ENCODE data around the gene STT3A.

DNA sequence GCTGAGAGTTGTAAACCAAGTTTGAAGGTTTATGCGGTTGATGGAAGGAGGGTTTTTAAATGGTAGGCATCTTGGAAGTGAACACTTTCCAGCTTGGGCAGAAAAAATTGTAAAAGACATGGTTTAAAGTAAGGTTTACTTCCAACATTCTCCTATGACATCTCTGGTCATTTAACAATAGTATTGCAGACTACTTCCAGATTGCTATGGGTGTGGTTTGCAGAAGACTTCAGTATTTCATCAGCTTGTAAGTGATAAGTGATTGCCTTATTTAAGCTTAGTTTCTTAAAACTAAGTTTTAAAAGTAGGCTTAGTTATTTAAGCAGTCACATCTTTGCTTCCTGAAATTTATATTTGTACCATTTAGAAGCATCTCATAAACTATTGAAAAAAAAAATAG is 7.2 kb upstream of the STT3A start:
- TF ChIP-seq, protein P1, sequence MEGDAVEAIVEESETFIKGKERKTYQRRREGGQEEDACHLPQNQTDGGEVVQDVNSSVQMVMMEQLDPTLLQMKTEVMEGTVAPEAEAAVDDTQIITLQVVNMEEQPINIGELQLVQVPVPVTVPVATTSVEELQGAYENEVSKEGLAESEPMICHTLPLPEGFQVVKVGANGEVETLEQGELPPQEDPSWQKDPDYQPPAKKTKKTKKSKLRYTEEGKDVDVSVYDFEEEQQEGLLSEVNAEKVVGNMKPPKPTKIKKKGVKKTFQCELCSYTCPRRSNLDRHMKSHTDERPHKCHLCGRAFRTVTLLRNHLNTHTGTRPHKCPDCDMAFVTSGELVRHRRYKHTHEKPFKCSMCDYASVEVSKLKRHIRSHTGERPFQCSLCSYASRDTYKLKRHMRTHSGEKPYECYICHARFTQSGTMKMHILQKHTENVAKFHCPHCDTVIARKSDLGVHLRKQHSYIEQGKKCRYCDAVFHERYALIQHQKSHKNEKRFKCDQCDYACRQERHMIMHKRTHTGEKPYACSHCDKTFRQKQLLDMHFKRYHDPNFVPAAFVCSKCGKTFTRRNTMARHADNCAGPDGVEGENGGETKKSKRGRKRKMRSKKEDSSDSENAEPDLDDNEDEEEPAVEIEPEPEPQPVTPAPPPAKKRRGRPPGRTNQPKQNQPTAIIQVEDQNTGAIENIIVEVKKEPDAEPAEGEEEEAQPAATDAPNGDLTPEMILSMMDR (IDR thresholded peaks at IDR 0.05; ENCODE audit: low read depth, low read length, missing input control) = no peak
- TF ChIP-seq, protein P2, sequence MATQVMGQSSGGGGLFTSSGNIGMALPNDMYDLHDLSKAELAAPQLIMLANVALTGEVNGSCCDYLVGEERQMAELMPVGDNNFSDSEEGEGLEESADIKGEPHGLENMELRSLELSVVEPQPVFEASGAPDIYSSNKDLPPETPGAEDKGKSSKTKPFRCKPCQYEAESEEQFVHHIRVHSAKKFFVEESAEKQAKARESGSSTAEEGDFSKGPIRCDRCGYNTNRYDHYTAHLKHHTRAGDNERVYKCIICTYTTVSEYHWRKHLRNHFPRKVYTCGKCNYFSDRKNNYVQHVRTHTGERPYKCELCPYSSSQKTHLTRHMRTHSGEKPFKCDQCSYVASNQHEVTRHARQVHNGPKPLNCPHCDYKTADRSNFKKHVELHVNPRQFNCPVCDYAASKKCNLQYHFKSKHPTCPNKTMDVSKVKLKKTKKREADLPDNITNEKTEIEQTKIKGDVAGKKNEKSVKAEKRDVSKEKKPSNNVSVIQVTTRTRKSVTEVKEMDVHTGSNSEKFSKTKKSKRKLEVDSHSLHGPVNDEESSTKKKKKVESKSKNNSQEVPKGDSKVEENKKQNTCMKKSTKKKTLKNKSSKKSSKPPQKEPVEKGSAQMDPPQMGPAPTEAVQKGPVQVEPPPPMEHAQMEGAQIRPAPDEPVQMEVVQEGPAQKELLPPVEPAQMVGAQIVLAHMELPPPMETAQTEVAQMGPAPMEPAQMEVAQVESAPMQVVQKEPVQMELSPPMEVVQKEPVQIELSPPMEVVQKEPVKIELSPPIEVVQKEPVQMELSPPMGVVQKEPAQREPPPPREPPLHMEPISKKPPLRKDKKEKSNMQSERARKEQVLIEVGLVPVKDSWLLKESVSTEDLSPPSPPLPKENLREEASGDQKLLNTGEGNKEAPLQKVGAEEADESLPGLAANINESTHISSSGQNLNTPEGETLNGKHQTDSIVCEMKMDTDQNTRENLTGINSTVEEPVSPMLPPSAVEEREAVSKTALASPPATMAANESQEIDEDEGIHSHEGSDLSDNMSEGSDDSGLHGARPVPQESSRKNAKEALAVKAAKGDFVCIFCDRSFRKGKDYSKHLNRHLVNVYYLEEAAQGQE (IDR thresholded peaks at IDR 0.05) = no peak
- TF ChIP-seq RAD21 (IDR thresholded peaks at IDR 0.05) = no peak
- TF ChIP-seq TAF1 (conservative IDR thresholded peaks at IDR 0.05) = no peak
- TF ChIP-seq, protein P3, sequence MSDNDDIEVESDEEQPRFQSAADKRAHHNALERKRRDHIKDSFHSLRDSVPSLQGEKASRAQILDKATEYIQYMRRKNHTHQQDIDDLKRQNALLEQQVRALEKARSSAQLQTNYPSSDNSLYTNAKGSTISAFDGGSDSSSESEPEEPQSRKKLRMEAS (IDR thresholded peaks at IDR 0.05) = no peak
- no peak for TF ChIP-seq FOXA1 (IDR thresholded peaks at IDR 0.05)
- TF ChIP-seq GABPA (IDR thresholded peaks at IDR 0.05 in 1 of 2, conservative IDR thresholded peaks at IDR 0.05 in 1 of 2) = no peak
- TF ChIP-seq YY1 (IDR thresholded peaks at IDR 0.05) = no peak

Data from liver (tissue), 3 donors.